ENCODE data around the gene DBF4B.

Gene DBF4B, protein sequence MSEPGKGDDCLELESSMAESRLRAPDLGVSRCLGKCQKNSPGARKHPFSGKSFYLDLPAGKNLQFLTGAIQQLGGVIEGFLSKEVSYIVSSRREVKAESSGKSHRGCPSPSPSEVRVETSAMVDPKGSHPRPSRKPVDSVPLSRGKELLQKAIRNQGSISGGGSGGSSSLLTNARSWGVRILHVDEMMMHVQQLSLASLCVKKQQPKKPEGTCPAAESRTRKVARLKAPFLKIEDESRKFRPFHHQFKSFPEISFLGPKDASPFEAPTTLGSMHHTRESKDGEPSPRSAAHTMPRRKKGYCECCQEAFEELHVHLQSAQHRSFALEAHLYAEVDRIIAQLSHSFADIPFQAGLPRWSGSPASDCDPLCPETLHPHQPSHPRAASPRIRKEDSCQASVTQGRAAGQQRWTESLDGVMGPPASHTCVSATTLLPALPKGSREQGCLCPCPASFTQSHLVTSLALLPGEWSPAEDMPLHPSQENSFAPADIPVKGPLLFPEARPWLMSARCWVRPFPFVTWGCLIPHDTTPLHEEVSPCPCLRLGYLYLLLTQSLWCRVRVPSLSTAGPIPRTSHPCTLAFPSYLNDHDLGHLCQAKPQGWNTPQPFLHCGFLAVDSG

DNA sequence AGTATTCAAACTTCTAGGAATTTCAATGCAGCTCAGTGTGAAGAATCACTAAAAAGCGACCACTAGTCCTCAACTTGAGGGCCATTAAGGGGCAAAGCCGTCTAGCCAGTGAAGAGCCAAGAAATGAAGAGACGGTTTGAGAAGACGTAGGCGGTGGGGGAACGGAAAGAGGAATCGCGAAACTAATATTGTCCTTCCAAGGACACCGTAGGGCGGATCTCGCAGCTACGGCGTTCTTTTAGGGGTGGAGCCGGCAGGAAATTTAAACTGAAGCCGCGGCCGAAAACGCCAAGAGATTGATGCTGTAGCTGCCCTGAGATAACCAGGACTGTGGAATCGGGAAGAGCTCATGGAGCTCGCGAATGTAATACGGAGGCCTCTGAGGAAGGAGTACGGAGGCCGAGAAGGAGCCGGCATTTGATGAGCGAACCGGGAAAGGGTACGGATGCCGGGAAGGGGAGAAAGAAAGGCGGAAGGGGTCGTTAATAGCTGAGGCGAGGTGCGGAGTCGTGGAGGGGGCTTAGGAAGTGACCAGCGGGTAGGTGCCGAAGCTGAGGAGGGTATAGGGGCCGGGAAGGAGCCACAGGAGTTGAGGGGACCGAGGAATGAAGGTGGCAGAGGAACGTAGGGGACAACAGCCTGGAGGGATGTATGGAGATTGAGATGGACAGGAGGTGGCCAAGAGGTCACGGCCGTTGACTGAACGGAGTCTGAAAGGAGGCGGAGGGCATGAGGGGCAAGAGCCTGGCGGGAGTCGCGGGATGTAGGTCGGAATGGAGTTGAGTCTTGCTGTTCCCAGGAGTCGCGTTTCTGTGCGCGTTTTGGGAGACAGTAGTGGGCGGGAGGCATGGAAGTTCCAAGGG is at the start of gene DBF4B:
DBF4B (plus strand) TSS at position 265 of the 863 bp plus-strand sequence; CDS start at position 421, 156 bp downstream.
- Histone ChIP-seq H3K79me2 (ENCODE audit: control insufficient read depth, low read length) (peaks cover 39% of the 10 kb centered on the region), H3K27me3 (ENCODE audit: control insufficient read depth, low read length) (no peaks in the 10 kb centered on the region), H3K4me2 (ENCODE audit: low read length) (peak within 1 kb of the TSS; percentile 87), H4K20me1 (ENCODE audit: control insufficient read depth, insufficient read depth, low read depth, low read length) (no peaks in the 10 kb centered on the region), H3F3A (ENCODE audit: control insufficient read depth, insufficient read depth) (no peaks in the 10 kb centered on the region), H3K4me1 (ENCODE audit: control insufficient read depth, low read length) (peaks cover 15% of the 10 kb centered on the region), H3K36me3 (ENCODE audit: control insufficient read depth, low read length) (peaks cover 8% of the 10 kb centered on the region), H3K9me2 (replicated peaks; ENCODE audit: control insufficient read depth, low read length) (no peaks in the 10 kb centered on the region), H3K27ac (ENCODE audit: low read depth, low read length) (peak within 1 kb of the TSS; percentile 51), H3K4me3 (ENCODE audit: low read length) (peak within 1 kb of the TSS; percentile 93), H3K9me3 (ENCODE audit: control insufficient read depth, insufficient read depth, low read length) (no peaks in the 10 kb centered on the region)
- TF ChIP-seq, protein P1, sequence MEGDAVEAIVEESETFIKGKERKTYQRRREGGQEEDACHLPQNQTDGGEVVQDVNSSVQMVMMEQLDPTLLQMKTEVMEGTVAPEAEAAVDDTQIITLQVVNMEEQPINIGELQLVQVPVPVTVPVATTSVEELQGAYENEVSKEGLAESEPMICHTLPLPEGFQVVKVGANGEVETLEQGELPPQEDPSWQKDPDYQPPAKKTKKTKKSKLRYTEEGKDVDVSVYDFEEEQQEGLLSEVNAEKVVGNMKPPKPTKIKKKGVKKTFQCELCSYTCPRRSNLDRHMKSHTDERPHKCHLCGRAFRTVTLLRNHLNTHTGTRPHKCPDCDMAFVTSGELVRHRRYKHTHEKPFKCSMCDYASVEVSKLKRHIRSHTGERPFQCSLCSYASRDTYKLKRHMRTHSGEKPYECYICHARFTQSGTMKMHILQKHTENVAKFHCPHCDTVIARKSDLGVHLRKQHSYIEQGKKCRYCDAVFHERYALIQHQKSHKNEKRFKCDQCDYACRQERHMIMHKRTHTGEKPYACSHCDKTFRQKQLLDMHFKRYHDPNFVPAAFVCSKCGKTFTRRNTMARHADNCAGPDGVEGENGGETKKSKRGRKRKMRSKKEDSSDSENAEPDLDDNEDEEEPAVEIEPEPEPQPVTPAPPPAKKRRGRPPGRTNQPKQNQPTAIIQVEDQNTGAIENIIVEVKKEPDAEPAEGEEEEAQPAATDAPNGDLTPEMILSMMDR (IDR thresholded peaks at IDR 0.05; ENCODE audit: low read depth, low read length, poor library complexity, severe bottlenecking): no peak
- no peak for TF ChIP-seq EZH2phosphoT487 (IDR thresholded peaks at IDR 0.05; ENCODE audit: borderline replicate concordance, low read length)

DNA sequence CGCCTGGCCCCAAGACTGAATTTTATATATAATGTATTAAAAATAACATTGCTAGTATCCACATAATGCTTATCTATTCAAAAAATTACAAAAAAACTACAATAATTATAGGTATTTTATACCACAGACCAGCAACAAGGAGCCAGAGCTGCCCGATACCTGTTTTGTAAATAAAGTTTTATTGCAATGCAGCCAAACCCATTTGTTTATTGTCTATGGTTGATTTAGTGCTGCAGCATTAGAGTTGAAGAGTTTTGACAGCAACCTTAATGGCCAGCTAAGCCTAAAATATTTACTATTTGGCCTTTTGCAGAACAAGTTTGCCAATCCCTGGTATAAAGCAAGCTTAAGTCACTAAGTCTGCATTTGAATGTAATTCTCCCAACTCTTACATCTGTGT is 46.6 kb upstream of the DBF4B start:
- H3K27ac ChIP-seq (ENCODE audit: low read depth, low read length): no peak overlapping the region
- no peak overlapping the region for H3K4me2 ChIP-seq (ENCODE audit: low read length)
- H3F3A ChIP-seq (ENCODE audit: control insufficient read depth, insufficient read depth): no peaks in the 10 kb centered on the region
- H3K79me2 ChIP-seq (ENCODE audit: control insufficient read depth, low read length): no peaks in the 10 kb centered on the region
- no peak for TF ChIP-seq EZH2phosphoT487 (IDR thresholded peaks at IDR 0.05; ENCODE audit: borderline replicate concordance, low read length)
- TF ChIP-seq, protein P1 (IDR thresholded peaks at IDR 0.05; ENCODE audit: low read depth, low read length, poor library complexity, severe bottlenecking): no peak
- peaks cover 8% of the 10 kb centered on the region for H3K27me3 ChIP-seq (ENCODE audit: control insufficient read depth, low read length)
- H3K36me3 ChIP-seq (ENCODE audit: control insufficient read depth, low read length): no peaks in the 10 kb centered on the region
- no peaks in the 10 kb centered on the region for H3K9me3 ChIP-seq (ENCODE audit: control insufficient read depth, insufficient read depth, low read length)
- no peaks in the 10 kb centered on the region for H4K20me1 ChIP-seq (ENCODE audit: control insufficient read depth, insufficient read depth, low read depth, low read length)
- H3K9me2 ChIP-seq (replicated peaks; ENCODE audit: control insufficient read depth, low read length): no peaks in the 10 kb centered on the region
- H3K4me1 ChIP-seq (ENCODE audit: control insufficient read depth, low read length): no peaks in the 10 kb centered on the region
- no peak overlapping the region for H3K4me3 ChIP-seq (ENCODE audit: low read length)

DNA sequence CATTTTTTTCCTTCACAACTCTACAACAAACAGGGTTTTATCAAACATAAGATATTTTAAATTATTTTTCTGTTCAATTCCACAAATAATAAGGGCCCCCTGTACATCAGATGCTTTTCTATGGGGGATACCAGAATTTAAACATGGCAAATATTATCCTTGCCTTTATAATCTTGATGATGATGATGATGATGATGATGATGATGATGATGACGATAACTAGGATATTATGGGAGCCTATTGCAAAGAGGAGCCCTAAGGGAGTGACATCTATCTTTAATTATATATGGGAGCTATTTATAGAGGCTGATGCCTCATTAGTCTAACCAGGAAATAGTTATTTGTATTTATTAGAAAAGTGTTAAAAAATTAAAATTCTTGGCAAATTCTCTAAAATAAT is 45.4 kb upstream of the DBF4B start:
- Histone ChIP-seq H3K36me3 (ENCODE audit: control insufficient read depth, low read length) (no peaks in the 10 kb centered on the region), H3K4me2 (ENCODE audit: low read length) (no peak overlapping the region), H3K9me2 (replicated peaks; ENCODE audit: control insufficient read depth, low read length) (no peaks in the 10 kb centered on the region), H3K4me3 (ENCODE audit: low read length) (no peak overlapping the region), H3K4me1 (ENCODE audit: control insufficient read depth, low read length) (no peaks in the 10 kb centered on the region), H3K27me3 (ENCODE audit: control insufficient read depth, low read length) (peaks cover 15% of the 10 kb centered on the region), H3K79me2 (ENCODE audit: control insufficient read depth, low read length) (no peaks in the 10 kb centered on the region), H3K27ac (ENCODE audit: low read depth, low read length) (no peak overlapping the region), H3F3A (ENCODE audit: control insufficient read depth, insufficient read depth) (no peaks in the 10 kb centered on the region), H3K9me3 (ENCODE audit: control insufficient read depth, insufficient read depth, low read length) (no peaks in the 10 kb centered on the region), H4K20me1 (ENCODE audit: control insufficient read depth, insufficient read depth, low read depth, low read length) (no peaks in the 10 kb centered on the region)
- TF ChIP-seq, protein P1 (IDR thresholded peaks at IDR 0.05; ENCODE audit: low read depth, low read length, poor library complexity, severe bottlenecking): no peak
- TF ChIP-seq EZH2phosphoT487 (IDR thresholded peaks at IDR 0.05; ENCODE audit: borderline replicate concordance, low read length): no peak

Data from DOHH2 (cell line).